GM23338 (cell line): ENCODE measurements around the gene KCTD21.

ENCODE experiments used
- CREB1 ChIP-seq: fragments of 250-450 bp; sonication (Bioruptor Pico); IDR thresholded peaks from 2 replicates; pipeline ENCODE4 v1.5.0; 2020; ENCODE audit warnings: low read depth, mild to moderate bottlenecking, moderate library complexity
- EZH2 ChIP-seq: fragments of 200-600 bp; sonication (generic); IDR thresholded peaks from one replicate; pipeline ENCODE4 v1.8.0; 2017; ENCODE audit warnings: antibody characterized with exemption, mild to moderate bottlenecking, low read depth; ENCODE audit not compliant: unreplicated experiment
- EZH2phosphoT487 ChIP-seq: fragments of 200-600 bp; sonication (generic); IDR thresholded peaks from one replicate; pipeline ENCODE4 v1.8.1; 2018; ENCODE audit warnings: antibody characterized with exemption; ENCODE audit not compliant: unreplicated experiment
- JUNB ChIP-seq: IDR thresholded peaks from one replicate; pipeline ENCODE4 v1.6.1; 2016; ENCODE audit warnings: antibody characterized with exemption; ENCODE audit not compliant: unreplicated experiment
- NANOG ChIP-seq: IDR thresholded peaks from 2 replicates; pipeline ENCODE4 v1.6.1; 2016; ENCODE audit warnings: antibody characterized with exemption, borderline replicate concordance
- POLR2AphosphoS5 ChIP-seq: IDR thresholded peaks from 2 replicates; pipeline ENCODE4 v1.6.1; 2016; ENCODE audit warnings: antibody characterized with exemption, low read depth
- STAT1 ChIP-seq: IDR thresholded peaks from one replicate; pipeline ENCODE4 v1.6.1; 2016; ENCODE audit warnings: antibody characterized with exemption; ENCODE audit not compliant: unreplicated experiment
- ZNF114 ChIP-seq: fragments of 250-450 bp; sonication (Bioruptor Pico); IDR thresholded peaks from 2 replicates; pipeline ENCODE4 v1.5.0; 2020; ENCODE audit warnings: mild to moderate bottlenecking, moderate library complexity
- TF ChIP-seq, protein P1 (sequence below), 2 experiments: fragments of 200-600 bp in 1 of 2; sonication (generic) in 1 of 2; conservative IDR thresholded peaks; 2 replicates each; pipeline versions ENCODE4 v1.5.1 to v1.6.1; 2016 to 2017; ENCODE audit warnings: antibody characterized with exemption in 2 of 2, low read depth in 2 of 2, mild to moderate bottlenecking in 2 of 2, moderate library complexity in 1 of 2
- TF ChIP-seq, protein P2 (sequence below): IDR thresholded peaks from one replicate; pipeline ENCODE4 v1.6.1; 2018; ENCODE audit warnings: antibody characterized with exemption; ENCODE audit not compliant: unreplicated experiment

DNA sequence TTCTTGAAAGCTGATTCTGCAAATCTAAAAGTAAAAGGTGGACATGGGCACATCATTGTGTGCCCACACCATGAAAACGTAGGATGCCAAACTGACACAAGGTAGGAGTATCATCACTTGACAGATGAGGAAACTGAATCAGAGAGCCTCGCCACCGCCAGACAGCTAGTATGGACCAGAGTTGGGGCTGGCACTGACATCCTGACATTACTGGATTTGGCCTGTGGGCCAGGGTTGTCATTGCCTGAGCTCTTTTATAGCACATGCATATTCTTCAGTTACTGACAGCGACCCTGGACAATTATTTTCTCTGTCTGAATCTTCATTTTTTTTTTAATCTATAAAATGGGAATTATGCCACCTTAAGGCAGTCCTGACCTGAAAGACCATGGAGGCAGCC is 16.8 kb upstream of the KCTD21 start:
- TF ChIP-seq, protein P1, sequence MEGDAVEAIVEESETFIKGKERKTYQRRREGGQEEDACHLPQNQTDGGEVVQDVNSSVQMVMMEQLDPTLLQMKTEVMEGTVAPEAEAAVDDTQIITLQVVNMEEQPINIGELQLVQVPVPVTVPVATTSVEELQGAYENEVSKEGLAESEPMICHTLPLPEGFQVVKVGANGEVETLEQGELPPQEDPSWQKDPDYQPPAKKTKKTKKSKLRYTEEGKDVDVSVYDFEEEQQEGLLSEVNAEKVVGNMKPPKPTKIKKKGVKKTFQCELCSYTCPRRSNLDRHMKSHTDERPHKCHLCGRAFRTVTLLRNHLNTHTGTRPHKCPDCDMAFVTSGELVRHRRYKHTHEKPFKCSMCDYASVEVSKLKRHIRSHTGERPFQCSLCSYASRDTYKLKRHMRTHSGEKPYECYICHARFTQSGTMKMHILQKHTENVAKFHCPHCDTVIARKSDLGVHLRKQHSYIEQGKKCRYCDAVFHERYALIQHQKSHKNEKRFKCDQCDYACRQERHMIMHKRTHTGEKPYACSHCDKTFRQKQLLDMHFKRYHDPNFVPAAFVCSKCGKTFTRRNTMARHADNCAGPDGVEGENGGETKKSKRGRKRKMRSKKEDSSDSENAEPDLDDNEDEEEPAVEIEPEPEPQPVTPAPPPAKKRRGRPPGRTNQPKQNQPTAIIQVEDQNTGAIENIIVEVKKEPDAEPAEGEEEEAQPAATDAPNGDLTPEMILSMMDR (conservative IDR thresholded peaks at IDR 0.05; ENCODE audit: low read depth in 2 of 2): no peak
- TF ChIP-seq EZH2 (no peak), JUNB (no peak), EZH2phosphoT487 (no peak), POLR2AphosphoS5 (no peak), NANOG (no peak), ZNF114 (no peak), STAT1 (no peak), CREB1 (CRISPR knock-in tag) (no peak)
- TF ChIP-seq, protein P2, sequence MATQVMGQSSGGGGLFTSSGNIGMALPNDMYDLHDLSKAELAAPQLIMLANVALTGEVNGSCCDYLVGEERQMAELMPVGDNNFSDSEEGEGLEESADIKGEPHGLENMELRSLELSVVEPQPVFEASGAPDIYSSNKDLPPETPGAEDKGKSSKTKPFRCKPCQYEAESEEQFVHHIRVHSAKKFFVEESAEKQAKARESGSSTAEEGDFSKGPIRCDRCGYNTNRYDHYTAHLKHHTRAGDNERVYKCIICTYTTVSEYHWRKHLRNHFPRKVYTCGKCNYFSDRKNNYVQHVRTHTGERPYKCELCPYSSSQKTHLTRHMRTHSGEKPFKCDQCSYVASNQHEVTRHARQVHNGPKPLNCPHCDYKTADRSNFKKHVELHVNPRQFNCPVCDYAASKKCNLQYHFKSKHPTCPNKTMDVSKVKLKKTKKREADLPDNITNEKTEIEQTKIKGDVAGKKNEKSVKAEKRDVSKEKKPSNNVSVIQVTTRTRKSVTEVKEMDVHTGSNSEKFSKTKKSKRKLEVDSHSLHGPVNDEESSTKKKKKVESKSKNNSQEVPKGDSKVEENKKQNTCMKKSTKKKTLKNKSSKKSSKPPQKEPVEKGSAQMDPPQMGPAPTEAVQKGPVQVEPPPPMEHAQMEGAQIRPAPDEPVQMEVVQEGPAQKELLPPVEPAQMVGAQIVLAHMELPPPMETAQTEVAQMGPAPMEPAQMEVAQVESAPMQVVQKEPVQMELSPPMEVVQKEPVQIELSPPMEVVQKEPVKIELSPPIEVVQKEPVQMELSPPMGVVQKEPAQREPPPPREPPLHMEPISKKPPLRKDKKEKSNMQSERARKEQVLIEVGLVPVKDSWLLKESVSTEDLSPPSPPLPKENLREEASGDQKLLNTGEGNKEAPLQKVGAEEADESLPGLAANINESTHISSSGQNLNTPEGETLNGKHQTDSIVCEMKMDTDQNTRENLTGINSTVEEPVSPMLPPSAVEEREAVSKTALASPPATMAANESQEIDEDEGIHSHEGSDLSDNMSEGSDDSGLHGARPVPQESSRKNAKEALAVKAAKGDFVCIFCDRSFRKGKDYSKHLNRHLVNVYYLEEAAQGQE: no peak
